GM19452 (cell line): Measurements from ENCODE around the gene TRDN.
A peak's percentile ranks its signal among the peaks of the same experiment; 100 is the strongest.

ENCODE experiments used
- ATAC-seq: cut with Tn5 transposase; IDR thresholded peaks from one replicate; pipeline ENCODE4 v1.9.1; 2021; ENCODE audit not compliant: unreplicated experiment

The TRDN gene

GRCh38 chr6:123636782-123637181 lies at the start of gene TRDN:
Gene TRDN (minus strand): TSS chr6:123636950. CDS start chr6:123636775, 175 bp downstream.
- ATAC-seq, result no peak

DNA sequence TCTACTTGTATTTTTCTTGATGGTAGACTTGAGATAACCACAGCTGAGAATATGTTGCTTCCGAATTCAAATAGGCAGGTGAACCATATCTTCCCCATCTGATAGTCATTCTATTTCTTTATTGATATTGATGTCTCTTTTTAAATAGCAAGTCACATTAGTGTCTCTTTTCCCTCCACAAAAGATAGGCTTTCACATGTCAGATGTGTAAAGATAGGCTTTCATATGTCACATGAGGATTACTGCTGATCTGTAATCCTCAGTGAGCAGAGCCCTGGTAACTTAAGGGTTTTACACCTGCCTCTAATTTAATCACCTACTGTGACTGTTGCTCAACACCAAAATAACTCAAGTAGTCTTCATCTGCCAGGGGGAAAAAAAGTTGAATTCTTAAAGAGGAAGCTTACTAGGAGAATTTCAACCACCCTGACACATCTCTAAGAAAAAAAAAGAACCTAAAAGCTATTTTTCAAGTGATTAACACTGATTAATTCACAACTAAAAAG lies 45.3 kb upstream of the TRDN start:
- no peak for ATAC-seq

DNA sequence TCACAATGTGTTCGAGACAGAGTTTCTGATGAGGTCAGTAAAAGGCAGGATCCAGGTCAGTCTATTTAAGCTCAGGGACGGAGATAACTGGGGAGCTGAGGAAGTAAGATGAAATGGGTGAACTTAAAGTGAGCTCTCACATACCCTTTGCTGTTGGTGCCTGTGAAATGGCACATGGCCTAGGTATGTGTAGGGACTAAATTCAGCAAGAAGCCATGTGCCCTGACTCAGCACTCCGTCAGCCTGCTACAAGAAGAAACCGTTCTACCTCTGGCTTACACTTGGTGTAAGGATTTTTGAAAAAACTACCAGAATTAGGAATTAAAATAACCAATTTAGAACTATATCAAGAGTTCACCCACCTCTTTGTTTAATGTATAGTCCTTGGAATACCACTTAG lies 41.1 kb upstream of the TRDN start:
- ATAC-seq, result no peak

DNA sequence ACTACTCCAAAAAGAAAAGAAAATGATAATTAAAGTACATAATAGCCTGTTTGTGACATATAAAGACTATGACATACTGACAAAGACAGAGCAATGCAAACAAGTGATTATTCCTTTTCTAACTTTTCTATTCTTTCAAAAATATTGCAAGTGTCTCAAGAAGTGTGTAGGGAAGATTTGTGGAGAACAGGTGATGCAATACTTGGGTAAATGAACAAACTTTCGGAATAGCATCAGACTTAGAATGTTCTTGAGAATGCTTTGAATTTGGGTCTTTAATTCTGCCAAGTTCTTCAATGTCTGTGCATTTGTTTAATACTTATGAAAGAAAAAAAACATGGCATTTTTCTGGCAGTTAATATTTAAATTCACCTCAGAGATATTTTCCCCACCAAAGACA lies 40.0 kb upstream of the TRDN start:
- no peak for ATAC-seq

GRCh38 chr6:123668965-123669591 lies 32.3 kb upstream of the TRDN start:
- no peak for ATAC-seq

DNA sequence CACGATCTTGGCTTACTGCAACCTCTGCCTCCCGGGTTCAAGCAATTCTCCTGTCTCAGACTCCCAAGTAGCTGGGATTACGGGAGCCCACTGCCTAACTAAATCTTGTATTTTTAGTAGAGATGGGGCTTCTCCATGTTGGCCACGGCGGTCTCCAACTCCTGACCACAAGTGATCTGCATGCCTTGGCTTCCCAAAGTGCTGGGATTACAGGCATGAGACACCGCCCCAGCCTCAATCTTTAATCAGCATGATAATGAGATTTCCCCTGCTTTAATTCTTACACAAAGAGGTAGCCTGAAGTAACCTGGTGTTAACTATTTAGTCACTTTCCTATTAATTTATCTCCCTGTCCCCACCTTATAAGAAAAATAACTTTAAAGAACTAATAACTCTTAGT lies 31.3 kb upstream of the TRDN start:
- no peak for ATAC-seq

- ATAC-seq, result no peak
Measured at GRCh38 chr6:123663436-123663835, 26.7 kb upstream of the TRDN start.

- no peak for ATAC-seq
Measured at GRCh38 chr6:123662757-123663156, 26.0 kb upstream of the TRDN start.

- ATAC-seq, result no peak
Measured at GRCh38 chr6:123661105-123661891, 24.5 kb upstream of the TRDN start.

- ATAC-seq, result no peak
Measured at GRCh38 chr6:123659960-123660748, 23.4 kb upstream of the TRDN start.

DNA sequence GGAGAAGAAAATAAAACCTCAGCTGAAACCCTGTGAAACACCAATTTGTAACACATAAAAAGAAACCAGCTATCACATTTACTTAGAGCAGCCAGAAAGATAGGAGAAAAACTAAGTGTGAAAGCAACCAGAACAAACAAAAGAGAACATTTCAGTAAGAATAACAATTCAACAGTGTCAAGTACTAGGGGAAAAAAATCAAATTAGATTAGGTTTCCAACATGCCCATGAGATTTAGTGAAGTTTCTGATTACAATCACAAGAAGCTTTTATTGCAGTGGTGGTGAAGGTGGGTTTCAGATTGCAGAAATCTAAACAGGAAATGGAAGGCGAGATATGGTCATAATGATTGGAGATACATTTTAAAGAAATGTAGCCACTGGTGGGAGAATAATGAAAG lies 22.1 kb upstream of the TRDN start:
- no peak for ATAC-seq

DNA sequence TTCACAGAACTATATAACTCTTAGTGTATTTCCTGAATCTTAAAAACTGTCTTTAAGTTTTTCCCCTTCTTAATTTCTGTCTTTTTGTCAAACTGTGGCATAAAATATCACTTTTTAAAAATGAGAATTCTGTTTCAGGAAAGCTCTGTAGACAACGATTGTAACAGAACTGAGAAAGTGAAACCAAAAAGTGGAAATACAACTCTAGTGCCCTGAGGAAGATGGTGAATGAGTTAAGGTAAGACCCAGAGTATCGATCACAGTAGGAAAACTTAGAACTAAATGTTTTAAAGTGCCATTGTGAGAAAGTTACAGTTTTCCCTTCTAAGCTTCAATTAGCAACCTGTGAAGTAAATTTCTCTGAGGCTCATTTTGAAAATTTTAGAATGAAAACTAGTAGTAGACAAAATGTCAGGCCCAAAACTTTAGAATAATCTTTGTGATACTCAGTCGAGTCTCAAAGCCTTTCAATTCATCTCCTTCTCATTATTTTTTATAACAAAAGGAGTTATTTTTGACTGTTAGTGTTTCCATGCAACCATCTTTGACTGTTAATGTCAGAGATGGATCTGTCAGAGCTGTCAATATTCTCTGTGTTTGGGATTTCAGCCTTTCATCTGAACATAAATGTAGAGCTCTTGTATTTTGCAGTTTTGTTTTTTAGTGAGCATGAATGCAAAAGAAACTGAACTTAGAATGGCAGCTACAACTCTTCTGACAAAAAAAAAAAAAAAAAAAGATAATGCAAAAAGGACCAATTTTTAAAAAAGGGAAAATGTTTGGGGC lies 19.0 kb upstream of the TRDN start:
- ATAC-seq, result peak; percentile 69

- no peak for ATAC-seq
Measured at GRCh38 chr6:123648723-123649122, 12.0 kb upstream of the TRDN start.

DNA sequence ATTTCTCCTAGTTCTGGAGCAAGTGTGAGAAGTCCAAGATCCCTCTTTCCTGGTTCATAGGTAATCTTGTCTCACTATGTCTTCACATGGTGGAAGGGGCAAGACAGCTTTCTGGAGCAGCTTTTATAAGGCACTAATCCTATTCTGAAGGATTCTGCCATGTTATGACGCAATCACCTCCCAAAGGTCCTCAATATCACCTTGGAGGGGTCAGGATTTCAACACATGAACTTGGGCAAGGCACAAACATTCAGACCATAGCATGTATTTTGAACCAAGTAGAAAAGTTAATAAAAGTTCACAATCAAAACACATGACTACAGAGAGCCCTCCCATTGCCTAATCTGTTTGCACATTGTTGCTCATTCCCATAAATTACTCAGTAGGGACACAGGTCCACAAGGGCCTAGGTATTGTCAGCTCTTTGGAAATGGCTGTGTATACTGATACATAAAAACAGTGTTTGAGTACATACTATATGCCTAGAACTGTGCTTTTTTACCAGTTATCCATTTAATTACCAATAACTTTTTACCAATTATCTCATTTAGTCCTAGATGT lies 11.3 kb upstream of the TRDN start:
- no peak for ATAC-seq

DNA sequence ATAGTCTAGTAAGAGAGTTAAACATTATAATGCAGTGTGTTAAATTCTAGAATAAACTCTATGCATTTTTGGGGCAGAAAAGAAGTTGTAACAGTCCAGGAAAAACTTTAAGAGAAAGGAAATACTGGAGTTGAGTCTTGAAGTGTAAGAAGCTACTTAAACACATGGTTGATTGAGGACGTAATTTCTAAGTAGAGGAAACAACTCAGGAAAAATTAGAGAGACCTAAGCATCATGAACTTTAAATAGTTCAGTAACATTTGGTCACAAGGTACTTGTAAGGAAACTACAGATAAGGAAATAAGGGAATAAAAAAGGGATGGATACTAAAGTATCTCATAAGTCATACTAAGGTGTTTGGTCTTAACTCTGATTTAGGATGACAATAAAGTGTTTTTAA lies 4.7 kb upstream of the TRDN start:
- ATAC-seq, result no peak

- ATAC-seq, result no peak
Measured at GRCh38 chr6:123640567-123641187, 3.9 kb upstream of the TRDN start.

GRCh38 chr6:123638865-123639264 lies 2.1 kb upstream of the TRDN start:
- ATAC-seq, result no peak

GRCh38 chr6:123636282-123636681 lies 468 bp downstream of the TRDN start:
- ATAC-seq, result no peak

- ATAC-seq, result no peak
Measured at GRCh38 chr6:123635567-123635966, 1.2 kb downstream of the TRDN start.

DNA sequence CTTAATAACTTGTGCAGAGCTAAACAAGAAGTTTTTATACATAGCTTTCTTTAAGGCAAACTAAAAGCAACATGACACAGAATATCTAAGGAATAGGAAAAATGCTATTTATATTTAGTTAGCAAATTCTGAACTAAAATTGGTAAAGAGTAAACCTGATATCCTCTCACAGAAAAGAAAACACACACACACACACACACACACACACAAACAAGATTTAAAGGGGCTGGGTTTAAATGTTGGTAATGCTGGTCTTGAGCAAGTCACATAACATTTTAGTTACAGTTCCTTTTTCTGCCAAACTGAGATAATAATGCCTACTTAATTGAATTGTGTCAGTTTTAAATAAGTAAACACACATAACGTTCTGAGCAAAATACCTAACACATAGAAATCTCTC lies 1.6 kb downstream of the TRDN start:
- ATAC-seq, result no peak
